Activated CD4-positive, CD25-positive, alpha-beta regulatory T cell treated with anti-CD3 and anti-CD28 coated beads, Interleukin-2, amount 50 U/mL, for 16 hours (primary cell): ENCODE results near the gene ELAVL1.

ENCODE experiments used
- DNase-seq: peaks from one replicate; pipeline ENCODE4 v3.0.0-alpha.2; 2020; ENCODE audit warnings: low read depth, low spot score

ELAVL1 gene

GRCh38 chr19:8021374-8021773, 15.9 kb upstream of the ELAVL1 start:
- no peak for DNase-seq

- DNase-seq, result no peak
These were observed 15.2 kb upstream of the ELAVL1 start for GRCh38 chr19:8020681-8021080.

GRCh38 chr19:8017808-8018207, 12.4 kb upstream of the ELAVL1 start:
- no peak for DNase-seq

- no peak for DNase-seq
These were observed 523 bp downstream of the ELAVL1 start for GRCh38 chr19:8004723-8005513.

GRCh38 chr19:8004001-8004400, 1.4 kb downstream of the ELAVL1 start:
- no peak for DNase-seq

GRCh38 chr19:8001995-8002849, 3.2 kb downstream of the ELAVL1 start:
- DNase-seq, result peak; percentile 44

GRCh38 chr19:8001651-8001994, 3.8 kb downstream of the ELAVL1 start:
- no peak for DNase-seq

GRCh38 chr19:8000298-8001038, 5.0 kb downstream of the ELAVL1 start:
- DNase-seq, result no peak

- no peak for DNase-seq
These were observed 6.1 kb downstream of the ELAVL1 start for GRCh38 chr19:7999376-7999775.

GRCh38 chr19:7997809-7998480, 7.5 kb downstream of the ELAVL1 start:
- no peak for DNase-seq

- DNase-seq, result no peak
These were observed 8.6 kb downstream of the ELAVL1 start for GRCh38 chr19:7996883-7997282.

GRCh38 chr19:7995810-7996158, 9.7 kb downstream of the ELAVL1 start:
- DNase-seq, result no peak

GRCh38 chr19:7994928-7995809, 10.3 kb downstream of the ELAVL1 start:
- no peak for DNase-seq

GRCh38 chr19:7994114-7994513, 11.3 kb downstream of the ELAVL1 start:
- DNase-seq, result no peak

- no peak for DNase-seq
These were observed 11.9 kb downstream of the ELAVL1 start for GRCh38 chr19:7993560-7993959.

- no peak for DNase-seq
These were observed 12.9 kb downstream of the ELAVL1 start for GRCh38 chr19:7992575-7992974.

- DNase-seq, result no peak
These were observed 16.3 kb downstream of the ELAVL1 start for GRCh38 chr19:7989071-7989575.

GRCh38 chr19:7988307-7988706, 17.1 kb downstream of the ELAVL1 start:
- DNase-seq, result no peak

- DNase-seq, result no peak
These were observed 18.2 kb downstream of the ELAVL1 start for GRCh38 chr19:7987114-7987768.
